PFSK-1 (cell line): Measurements from ENCODE around the gene GIMAP8.

Experiments used
- POLR2AphosphoS5 ChIP-seq: IDR thresholded peaks from 2 replicates; pipeline ENCODE4 v1.6.1; 2012; ENCODE audit warnings: low read depth, mild to moderate bottlenecking, control low read depth, low read length, moderate library complexity
- REST ChIP-seq, 2 experiments: IDR thresholded peaks; 2 replicates each; pipeline versions ENCODE4 v1.6.1 to v1.8.0; 2011 to 2012; ENCODE audit warnings: low read depth in 2 of 2, low read length in 2 of 2, control low read depth in 1 of 2, inconsistent platforms in 1 of 2, mild to moderate bottlenecking in 1 of 2, moderate library complexity in 1 of 2; ENCODE audit not compliant: insufficient read depth in 1 of 2
- SIN3A ChIP-seq: IDR thresholded peaks from 2 replicates; pipeline ENCODE4 v1.6.1; 2012; ENCODE audit warnings: mild to moderate bottlenecking, low read length, moderate library complexity, borderline replicate concordance; ENCODE audit not compliant: insufficient read depth
- TAF1 ChIP-seq: IDR thresholded peaks from 2 replicates; pipeline ENCODE4 v1.6.1; 2012; ENCODE audit warnings: low read length, control low read depth, borderline replicate concordance; ENCODE audit not compliant: insufficient read depth

- TF ChIP-seq POLR2AphosphoS5 (no peak), TAF1 (no peak), SIN3A (no peak), REST (IDR thresholded peaks at IDR 0.05; ENCODE audit: insufficient read depth in 1 of 2, low read depth in 2 of 2, low read length in 2 of 2) (no peak)
These were observed 3.5 kb downstream of the GIMAP8 start for GRCh38 chr7:150453892-150454291.
